KBM-7 (cell line): ENCODE results near the gene RHOT2.

Experiments used
- DNase-seq: peaks from one replicate; pipeline ENCODE4 v3.0.0-alpha.2; 2015
- in situ Hi-C: fragments of 300-500 bp; cut with MboI; formaldehyde crosslinking; loops from 2 replicates; pipeline ENCODE4 v1.14.3; 2020; ENCODE audit warnings: low sequenced_read_pairs, low pct_unique_long_range_greater_than_20kb, mixed read lengths

The RHOT2 gene

DNA sequence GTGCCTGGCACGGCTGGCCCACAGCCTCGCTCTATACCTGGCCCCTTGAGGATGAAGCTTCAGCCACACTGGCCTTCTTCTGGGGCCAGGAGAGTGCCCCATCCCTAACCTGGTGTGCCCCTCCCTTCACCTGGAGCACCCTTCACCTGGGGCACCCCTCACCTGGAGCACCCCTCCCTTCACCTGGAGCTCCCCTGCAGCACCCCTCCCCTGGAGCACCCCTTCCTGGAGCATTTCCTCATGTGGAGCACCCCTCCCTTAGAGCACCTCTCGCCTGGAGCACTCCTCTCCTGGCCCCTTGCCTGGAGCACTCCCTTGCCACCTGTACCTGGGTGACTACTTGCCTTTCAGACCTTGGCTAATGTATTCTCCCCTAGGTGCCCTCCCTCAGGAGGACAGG is 40.1 kb downstream of the RHOT2 start:
- no peak for DNase-seq
- in situ Hi-C loops, result no loop called here

DNA sequence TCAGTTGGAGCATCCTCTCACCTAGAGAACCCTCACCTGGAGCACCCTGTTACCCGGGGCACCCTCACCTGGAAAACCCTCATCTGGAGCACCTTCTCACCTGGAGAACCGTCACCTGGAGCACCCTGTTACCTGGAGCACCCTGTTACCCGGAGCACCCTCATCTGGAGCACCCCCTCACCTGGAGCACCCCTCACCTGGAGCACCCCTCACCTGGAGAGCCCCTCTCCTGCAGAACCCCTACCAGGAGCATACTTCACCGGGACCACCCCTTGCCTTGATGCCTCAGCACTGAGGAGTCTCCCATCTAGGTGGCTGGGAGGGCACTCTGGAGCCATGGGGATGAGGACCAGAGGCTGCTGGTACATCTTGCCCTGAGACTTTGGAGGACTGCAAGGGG is 41.0 kb downstream of the RHOT2 start:
- no peak for DNase-seq
- in situ Hi-C loops, result no loop called here

DNA sequence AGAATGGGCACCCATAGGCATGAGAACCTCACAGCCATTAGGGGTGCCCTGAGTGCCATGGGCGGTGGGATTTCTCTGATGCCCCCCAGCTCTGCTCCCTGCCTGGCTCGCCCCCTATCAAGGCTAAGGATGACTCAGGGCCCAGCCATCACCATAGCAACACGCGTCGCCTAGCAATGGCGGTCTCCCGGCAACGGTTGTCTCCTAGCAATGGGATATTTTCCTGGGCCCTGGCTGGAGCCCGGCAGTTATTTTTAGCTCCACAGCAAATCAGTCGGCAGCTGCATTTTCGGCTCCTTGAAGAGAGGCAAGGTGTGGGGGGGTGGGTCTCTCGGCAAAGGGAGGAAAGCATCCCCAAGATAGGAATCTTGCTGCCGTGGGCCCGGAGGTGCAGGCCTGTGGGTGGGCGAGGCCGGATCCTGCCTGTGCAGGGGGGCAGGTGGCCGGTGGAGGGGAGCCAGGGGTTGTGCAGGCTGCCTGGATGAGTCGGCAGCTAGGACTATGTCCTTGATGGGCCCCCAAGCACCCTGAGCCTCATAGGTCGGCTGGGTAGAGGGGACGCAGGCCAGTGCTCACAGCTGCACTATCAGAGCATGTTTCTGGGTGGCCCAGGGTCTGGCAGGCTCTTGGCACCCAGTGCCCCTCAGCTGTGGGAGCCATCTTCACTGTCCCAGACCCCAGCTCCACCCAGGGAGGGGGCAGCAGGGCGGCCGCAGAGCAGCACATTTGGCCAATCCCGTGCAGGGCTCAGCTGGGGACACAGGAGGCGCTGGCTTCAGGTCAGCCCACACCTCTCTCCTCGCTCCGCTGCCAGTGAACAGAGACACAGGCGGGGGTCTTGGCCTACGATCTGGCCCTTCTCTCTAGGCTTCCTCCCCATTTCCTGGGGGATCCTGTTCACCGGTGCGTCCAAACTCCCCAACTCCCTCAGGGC is 41.9 kb downstream of the RHOT2 start:
- peak; percentile 65 for DNase-seq
- in situ Hi-C loops, result loop anchor here (10.0 kb wide), 1 partner anchor 75 kb away; the partner anchor contains the start of genes CHTF18 and RPUSD1

DNA sequence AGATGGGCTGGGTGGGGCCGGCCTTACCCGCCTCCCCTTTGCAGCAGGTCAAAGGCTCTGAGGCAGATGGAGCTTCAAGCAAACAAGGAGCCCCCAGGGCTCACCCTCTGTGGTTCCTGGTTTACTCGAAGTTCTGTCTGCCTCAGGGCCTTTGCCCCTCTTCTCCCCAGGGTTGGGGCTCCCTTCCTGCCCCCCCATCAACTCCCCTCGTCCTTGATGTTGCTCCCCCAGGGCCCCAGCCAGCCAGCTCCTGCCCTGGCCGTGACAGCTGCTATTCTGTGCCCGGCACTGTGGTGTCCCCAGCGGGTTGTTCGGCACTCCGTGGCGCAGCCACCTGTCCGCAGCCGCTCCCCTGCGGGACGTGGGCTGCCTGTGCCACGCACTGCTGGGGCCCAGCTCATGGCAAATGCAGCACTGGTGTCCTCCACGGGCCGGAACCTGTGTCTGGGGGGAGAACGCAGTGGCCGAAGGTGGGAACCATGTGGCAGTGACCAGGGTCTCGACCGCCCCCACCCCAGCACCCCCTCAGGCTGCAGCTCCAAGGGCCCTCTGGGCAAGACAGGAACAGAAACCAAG is 42.7 kb downstream of the RHOT2 start:
- no peak for DNase-seq
- in situ Hi-C loops, result loop anchor here (10.0 kb wide), 1 partner anchor 74 kb away; the partner anchor contains the start of genes CHTF18 and RPUSD1

DNA sequence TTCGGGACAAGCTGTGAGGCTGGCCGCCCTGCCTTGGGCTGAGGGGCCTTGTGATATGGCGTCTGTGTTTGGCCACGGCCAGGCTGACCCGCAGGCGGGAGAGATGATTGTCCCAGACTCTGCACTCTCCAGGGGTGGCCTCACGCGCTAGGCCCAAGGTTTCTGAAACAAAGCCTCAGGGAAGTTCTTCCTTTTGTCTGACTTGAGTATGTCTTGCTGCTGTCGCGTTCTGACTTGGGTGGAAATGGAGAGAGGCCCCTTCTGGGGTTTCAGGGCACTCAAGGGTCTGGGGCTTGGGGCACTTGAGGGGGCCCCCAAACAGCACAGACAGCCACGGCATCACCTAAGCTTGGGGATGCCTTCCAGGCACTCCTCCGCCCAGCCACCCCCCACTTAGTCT is 43.2 kb downstream of the RHOT2 start:
- in situ Hi-C loops, result loop anchor here (10.0 kb wide), 1 partner anchor 74 kb away; the partner anchor contains the start of genes CHTF18 and RPUSD1
- DNase-seq, result no peak

DNA sequence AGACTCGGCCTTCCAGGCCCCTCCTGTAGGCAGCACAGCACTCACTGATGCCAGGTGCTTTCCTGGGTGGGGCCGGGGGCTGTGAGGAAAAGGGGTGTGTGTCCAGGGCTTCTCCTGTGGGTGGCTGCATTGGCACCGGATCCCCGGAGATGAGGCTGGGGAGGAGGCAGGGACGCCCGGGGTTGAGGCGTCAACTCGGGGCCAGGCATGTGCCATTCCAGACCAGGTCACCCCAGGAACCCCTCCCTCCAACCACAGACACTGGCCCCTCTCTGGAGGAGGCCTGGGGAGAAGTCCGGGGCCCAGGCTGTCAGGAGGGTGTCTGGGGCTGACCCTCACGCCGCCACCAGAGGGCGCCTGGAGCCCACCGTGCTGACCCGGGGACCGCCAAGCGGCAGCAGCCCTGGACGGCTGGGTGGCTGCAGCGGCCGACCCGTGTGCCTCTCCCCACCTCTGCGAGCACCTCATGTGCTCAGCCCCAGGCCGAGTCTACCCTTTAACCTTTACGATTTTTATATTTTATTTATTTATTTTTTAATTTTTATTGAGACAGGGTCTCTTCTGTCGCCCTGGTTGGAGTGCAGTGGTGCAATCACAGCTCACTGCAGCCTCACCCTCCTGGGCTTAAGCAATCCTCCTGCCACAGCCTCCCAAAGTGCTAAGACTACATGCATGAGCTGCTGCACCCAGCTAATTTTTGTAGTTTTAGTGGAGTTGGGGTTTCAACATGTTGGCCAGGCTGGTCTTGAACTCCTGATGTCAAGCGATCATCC is 43.8 kb downstream of the RHOT2 start:
- DNase-seq, result peak; percentile 79
- in situ Hi-C loops, result loop anchor here (10.0 kb wide), 1 partner anchor 73 kb away; the partner anchor contains the start of genes CHTF18 and RPUSD1

DNA sequence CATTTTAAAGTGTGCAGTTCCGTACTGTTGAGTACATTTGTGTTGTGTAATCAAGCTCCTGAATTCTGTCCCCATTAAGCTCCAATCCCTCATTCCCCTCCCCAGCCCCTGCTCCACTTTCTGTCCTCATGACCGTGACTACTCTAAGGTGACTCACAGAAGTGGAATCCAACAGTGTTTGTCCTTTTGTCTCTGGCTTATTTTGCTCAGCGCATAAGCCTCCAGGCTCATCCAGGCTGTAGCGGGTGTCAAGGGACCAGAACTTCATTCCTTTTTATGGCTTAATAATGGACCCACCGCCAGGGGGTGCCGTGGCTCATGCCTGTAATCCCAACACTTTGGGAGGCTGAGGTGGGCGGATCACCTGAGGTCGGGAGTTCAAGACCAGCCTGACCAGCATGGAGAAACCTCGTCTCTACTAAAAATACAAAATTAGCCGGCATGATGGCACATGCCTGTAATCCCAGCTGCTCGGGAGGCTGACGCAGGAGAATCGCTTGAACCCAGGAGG is 44.9 kb downstream of the RHOT2 start:
- peak; percentile 80 for DNase-seq
- in situ Hi-C loops, result loop anchor here (10.0 kb wide), 1 partner anchor 72 kb away; the partner anchor contains the start of genes CHTF18 and RPUSD1

DNA sequence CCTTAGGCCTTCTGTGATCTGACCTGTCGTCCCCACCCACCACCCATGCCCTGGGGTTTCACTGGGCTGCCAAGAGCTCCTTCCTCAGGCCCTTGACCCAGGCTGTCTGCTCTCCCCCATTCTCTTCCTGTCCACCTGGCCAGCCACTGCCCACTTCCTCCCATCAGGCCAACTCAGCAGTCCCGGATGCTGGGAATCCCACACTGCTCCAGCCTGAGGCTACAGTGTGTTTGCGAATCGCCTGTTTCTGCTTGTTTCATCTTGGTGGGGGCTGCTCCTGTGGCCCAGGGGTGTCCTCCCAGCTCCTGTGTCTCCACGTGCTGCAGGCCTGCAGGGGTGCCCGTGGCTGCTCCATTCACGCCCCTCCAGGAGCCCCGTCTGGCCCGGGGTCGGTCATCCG is 46.1 kb downstream of the RHOT2 start:
- in situ Hi-C loops, result loop anchor here (10.0 kb wide), 1 partner anchor 71 kb away; the partner anchor contains the start of genes CHTF18 and RPUSD1
- DNase-seq, result no peak

DNA sequence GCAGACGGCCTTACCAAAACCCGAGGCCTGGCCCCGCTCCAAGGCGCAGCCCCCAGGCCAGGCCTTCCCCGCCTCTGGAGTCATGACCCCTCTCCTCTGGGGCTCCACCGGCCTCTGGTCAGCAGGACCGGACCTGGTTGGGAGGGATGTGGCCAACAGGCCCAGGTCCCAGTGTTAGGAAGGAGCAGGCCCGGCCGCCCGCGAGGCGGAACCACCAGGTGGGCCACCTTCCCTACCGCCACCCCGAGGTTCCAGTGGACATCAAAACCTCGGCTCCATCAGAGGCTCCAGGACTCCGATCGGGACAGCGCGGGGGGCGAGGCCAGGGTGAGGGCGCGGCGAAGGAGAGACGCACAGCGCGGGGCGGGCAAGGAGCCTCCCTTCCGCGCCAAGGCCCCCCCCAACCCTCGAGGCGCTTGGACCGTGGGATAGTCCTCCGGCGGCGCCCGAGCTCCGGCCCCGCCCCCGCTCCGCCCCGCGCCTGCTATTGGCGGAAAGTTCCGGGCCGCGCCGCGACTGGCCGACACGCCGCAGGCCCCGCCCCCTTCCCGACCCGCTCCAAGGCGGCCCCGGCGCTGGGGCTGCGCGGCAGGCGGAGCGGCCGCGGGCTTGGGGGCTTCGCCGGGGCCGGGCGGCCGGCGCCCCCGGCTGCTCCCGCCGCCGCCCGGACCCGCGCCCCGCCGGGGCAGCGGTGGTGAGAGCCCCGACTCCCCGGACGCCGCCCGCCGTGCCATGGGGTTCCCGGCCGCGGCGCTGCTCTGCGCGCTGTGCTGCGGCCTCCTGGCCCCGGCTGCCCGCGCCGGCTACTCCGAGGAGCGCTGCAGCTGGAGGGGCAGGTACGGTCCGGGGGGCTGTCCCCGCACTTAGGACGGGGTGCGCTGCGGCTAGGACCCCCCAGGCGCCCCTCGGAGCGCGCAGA is 46.9 kb downstream of the RHOT2 start, which contains the start of gene METRN:
METRN (plus strand) TSS at position 561 of the 919 bp plus-strand sequence; CDS start at position 733, 172 bp downstream.
- in situ Hi-C loops, result loop anchor here (10.0 kb wide), 1 partner anchor 70 kb away; the partner anchor contains the start of genes CHTF18 and RPUSD1
- peak; percentile 77 for DNase-seq

DNA sequence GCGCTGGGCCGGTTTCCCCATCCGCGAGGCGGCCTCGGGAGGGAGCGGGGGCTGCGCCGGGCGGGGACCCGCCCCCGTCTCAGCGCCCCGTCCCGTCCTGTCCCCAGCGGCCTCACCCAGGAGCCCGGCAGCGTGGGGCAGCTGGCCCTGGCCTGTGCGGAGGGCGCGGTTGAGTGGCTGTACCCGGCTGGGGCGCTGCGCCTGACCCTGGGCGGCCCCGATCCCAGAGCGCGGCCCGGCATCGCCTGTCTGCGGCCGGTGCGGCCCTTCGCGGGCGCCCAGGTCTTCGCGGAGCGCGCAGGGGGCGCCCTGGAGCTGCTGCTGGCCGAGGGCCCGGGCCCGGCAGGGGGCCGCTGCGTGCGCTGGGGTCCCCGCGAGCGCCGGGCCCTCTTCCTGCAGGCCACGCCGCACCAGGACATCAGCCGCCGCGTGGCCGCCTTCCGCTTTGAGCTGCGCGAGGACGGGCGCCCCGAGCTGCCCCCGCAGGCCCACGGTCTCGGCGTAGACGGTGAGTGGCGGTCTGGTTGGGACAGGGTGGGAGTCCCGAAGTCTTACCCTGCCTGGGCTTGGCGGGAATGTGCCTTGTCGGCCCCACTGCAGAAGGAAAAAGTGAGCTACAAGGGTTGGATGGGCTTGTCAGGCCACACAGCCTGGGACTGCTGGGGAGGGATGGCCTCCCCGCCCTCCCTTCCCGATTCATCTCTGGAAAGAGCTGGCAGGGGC is 47.7 kb downstream of the RHOT2 start:
- peak; percentile 52 for DNase-seq
- in situ Hi-C loops, result loop anchor here (10.0 kb wide), 1 partner anchor 69 kb away; the partner anchor contains the start of genes CHTF18 and RPUSD1

DNA sequence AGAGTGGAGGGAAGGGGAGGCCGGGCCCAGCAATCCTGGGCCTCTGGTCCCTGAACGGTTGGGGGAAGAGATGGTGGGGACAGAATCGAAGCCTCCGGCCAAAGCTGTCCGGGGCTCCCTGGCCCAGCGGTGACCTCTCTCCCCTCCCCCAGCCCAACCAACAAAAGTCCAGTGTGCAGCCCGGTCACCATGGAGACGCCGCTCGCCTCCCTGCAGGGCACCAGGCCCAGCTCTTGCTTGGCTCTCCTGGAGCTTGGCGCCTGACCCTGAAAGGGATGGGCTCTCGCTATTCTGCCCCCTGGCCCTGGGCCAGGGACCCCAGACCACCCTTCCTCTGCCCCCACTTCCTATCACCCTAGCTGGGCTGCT is 48.3 kb downstream of the RHOT2 start:
- DNase-seq, result no peak
- in situ Hi-C loops, result loop anchor here (10.0 kb wide), 1 partner anchor 69 kb away; the partner anchor contains the start of genes CHTF18 and RPUSD1

DNA sequence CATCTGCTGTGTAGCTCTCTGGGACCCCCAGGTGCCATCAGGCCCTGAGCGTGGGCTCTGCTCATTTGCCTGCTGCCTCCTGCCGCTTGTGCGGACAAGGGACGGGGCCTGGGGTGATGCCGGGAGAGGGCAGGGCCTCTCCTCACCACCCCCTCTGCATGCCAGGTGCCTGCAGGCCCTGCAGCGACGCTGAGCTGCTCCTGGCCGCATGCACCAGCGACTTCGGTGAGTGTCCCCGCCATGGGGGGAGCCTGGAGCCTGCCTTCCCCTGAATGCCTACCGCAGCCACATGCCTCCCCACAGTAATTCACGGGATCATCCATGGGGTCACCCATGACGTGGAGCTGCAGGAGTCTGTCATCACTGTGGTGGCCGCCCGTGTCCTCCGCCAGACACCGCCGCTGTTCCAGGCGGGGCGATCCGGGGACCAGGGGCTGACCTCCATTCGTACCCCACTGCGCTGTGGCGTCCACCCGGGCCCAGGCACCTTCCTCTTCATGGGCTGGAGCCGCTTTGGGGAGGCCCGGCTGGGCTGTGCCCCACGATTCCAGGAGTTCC is 48.9 kb downstream of the RHOT2 start:
- no peak for DNase-seq
- in situ Hi-C loops, result loop anchor here (10.0 kb wide), 1 partner anchor 68 kb away; the partner anchor contains the start of genes CHTF18 and RPUSD1

DNA sequence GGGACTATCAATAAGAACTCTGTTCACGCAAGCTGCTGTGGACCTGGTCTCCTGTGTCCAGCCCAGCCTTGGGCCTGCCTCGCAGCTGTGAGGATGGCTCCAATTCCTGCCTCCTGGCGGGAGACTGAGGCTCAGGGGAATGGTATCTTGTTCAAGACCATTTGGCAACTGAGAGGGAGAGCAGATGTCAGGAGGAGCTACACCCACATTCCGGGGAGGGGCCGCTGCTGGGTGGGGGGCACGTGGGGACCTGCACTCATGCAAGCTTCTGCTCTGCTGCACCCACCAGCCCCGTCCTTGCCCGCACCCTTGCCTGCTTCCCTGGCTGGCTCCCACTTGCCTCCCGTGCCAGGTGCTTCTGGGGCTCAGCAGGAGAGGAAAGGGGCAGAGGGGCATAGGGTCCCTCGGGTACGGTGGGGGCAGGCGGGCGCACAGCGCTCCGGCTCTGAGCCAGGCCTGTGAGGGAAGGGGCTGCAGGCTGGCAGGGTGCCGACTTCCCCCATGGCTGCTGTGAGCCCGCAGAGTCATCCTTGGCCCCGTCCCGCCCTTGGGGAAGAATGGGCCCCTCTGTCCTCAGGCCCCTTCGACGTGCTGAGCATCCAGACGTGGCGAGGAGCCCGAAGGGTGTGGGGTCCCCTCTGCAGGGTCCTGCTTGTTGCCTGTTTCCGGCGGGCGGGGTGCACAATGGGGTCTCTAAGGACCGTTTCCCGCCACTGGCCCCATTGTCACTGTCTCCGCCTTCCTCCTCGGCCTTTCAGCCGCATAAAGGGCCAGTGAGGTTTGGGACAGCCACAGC is 49.7 kb downstream of the RHOT2 start:
- in situ Hi-C loops, result loop anchor here (10.0 kb wide), 1 partner anchor 67 kb away; the partner anchor contains the start of genes CHTF18 and RPUSD1
- no peak for DNase-seq

DNA sequence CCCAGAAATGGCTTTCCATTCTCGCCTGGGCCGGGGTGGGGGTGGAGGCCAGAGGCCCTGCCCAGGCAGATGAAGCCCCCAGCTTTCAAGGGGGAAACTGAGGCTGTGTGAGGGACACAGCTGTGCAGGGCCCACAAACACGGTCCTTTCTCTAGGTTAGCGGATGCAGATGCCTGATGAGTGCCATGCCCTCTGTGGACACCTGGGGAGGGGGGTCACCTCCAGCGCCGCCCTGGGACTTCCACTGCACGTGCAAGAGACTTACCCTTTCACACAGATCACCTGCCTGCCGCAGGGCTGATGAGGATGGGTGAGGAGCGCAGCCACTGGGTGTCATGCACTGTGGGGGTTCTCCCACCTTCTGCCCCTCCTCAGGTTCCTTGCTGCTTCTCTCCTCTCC is 50.5 kb downstream of the RHOT2 start:
- in situ Hi-C loops, result loop anchor here (10.0 kb wide), 1 partner anchor 66 kb away; the partner anchor contains the start of genes CHTF18 and RPUSD1
- no peak for DNase-seq

DNA sequence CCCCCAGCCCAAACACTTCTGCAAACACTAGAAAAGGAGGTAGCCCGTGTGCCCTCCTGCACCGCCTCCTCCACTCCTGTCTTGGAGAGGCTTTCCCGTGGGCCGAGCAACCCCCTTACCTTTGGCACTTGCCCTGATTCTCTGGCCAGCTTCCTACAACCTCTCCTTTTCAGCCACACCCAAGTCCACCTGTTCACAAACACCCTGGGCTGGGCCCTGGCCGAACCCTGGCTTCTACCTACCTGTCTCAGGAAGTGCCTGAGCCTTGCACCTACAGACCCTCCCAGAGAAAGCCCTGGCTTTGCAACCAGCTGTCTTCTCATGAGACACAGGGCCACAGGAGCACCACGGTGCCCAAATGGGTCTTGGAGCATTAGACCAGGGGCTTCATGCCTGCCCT is 51.0 kb downstream of the RHOT2 start:
- in situ Hi-C loops, result loop anchor here (10.0 kb wide), 1 partner anchor 66 kb away; the partner anchor contains the start of genes CHTF18 and RPUSD1
- no peak for DNase-seq
